Glutamatergic neuron (in vitro differentiated cells): Measurements from ENCODE around the gene NUP210. TPM values are rescaled to one million over a fixed set of nuclear protein-coding genes. Genes with fewer than 3 reads are reported as not detected.

Source experiments
- DNase-seq: peaks from one replicate; pipeline ENCODE4 v3.0.0; 2022
- H3K27ac Mint-ChIP-seq: one replicate; pipeline ENCODE4 v1.8.0; 2020; ENCODE audit warnings: mild to moderate bottlenecking, mixed read lengths, inconsistent platforms; ENCODE audit not compliant: unreplicated experiment
- H3K27me3 Mint-ChIP-seq: one replicate; pipeline ENCODE4 v1.8.0; 2020; ENCODE audit warnings: mild to moderate bottlenecking, moderate library complexity, mixed read lengths, inconsistent platforms; ENCODE audit not compliant: unreplicated experiment
- H3K36me3 Mint-ChIP-seq: one replicate; pipeline ENCODE4 v1.8.0; 2020; ENCODE audit warnings: mild to moderate bottlenecking, mixed read lengths, inconsistent platforms; ENCODE audit not compliant: unreplicated experiment
- H3K4me1 Mint-ChIP-seq: one replicate; pipeline ENCODE4 v1.8.0; 2020; ENCODE audit warnings: mild to moderate bottlenecking, low read depth, mixed read lengths, inconsistent platforms; ENCODE audit not compliant: unreplicated experiment
- H3K4me3 Mint-ChIP-seq: one replicate; pipeline ENCODE4 v1.8.0; 2020; ENCODE audit warnings: mild to moderate bottlenecking, mixed read lengths, inconsistent platforms; ENCODE audit not compliant: unreplicated experiment
- H3K9me3 Mint-ChIP-seq: one replicate; pipeline ENCODE4 v1.8.0; 2020; ENCODE audit warnings: mild to moderate bottlenecking, moderate library complexity, mixed read lengths, inconsistent platforms; ENCODE audit not compliant: unreplicated experiment
- CTCF ChIP-seq: fragments of 200-600 bp; sonication (generic); IDR thresholded peaks from one replicate; pipeline ENCODE4 v1.5.0; 2021; ENCODE audit not compliant: partially characterized antibody, unreplicated experiment
- total RNA-seq: library from RNA; stranded (reverse); fragmentation: NEBNext Ultra II Directional; extraction: Animal tissue kit (Norgen Biotek cat#: 25700); gene quantifications from one replicate; pipeline ENCODE4 v1.2.1, GENCODE V29; 2021; ENCODE audit not compliant: unreplicated experiment

NUP210 gene
- total RNA-seq, 1 donor from 2014 or later, result 2.4 TPM

- Mint-ChIP-seq H3K36me3 (no peaks in the 10 kb centered on the region), H3K27me3 (no peaks in the 10 kb centered on the region), H3K27ac (no peak overlapping the region), H3K9me3 (no peaks in the 10 kb centered on the region), H3K4me1 (peaks cover 2% of the 10 kb centered on the region), H3K4me3 (no peak overlapping the region)
- TF ChIP-seq CTCF, result no peak
- no peak for DNase-seq
These were observed 111.1 kb downstream of the NUP210 start for GRCh38 chr3:13309004-13309403.

- H3K27ac Mint-ChIP-seq, result no peak overlapping the region
- peak; percentile 71 for DNase-seq
These were observed 111.7 kb downstream of the NUP210 start for GRCh38 chr3:13308380-13308801.

GRCh38 chr3:13307041-13307440, 113.1 kb downstream of the NUP210 start:
- Mint-ChIP-seq H3K4me3 (no peak overlapping the region), H3K4me1 (peaks cover 2% of the 10 kb centered on the region), H3K36me3 (no peaks in the 10 kb centered on the region), H3K27ac (no peak overlapping the region), H3K9me3 (no peaks in the 10 kb centered on the region), H3K27me3 (no peaks in the 10 kb centered on the region)
- DNase-seq, result no peak
- no peak for TF ChIP-seq CTCF

More at GRCh38 chr3:13308380-13308801, 111.7 kb downstream of the NUP210 start:
- Mint-ChIP-seq H3K4me3 (no peak overlapping the region), H3K36me3 (no peaks in the 10 kb centered on the region), H3K4me1 (peaks cover 2% of the 10 kb centered on the region), H3K9me3 (no peaks in the 10 kb centered on the region), H3K27me3 (no peaks in the 10 kb centered on the region)
- TF ChIP-seq CTCF, result peak; percentile 73

GRCh38 chr3:13305623-13306022, 114.5 kb downstream of the NUP210 start:
- Mint-ChIP-seq H3K27ac (no peak overlapping the region), H3K4me3 (no peak overlapping the region), H3K36me3 (no peaks in the 10 kb centered on the region), H3K4me1 (peaks cover 5% of the 10 kb centered on the region), H3K9me3 (no peaks in the 10 kb centered on the region), H3K27me3 (no peaks in the 10 kb centered on the region)
- no peak for TF ChIP-seq CTCF
- DNase-seq, result no peak

- TF ChIP-seq CTCF, result no peak
- Mint-ChIP-seq H3K27ac (no peak overlapping the region), H3K9me3 (no peaks in the 10 kb centered on the region), H3K27me3 (peaks cover 2% of the 10 kb centered on the region), H3K36me3 (no peaks in the 10 kb centered on the region), H3K4me1 (peaks cover 5% of the 10 kb centered on the region), H3K4me3 (no peak overlapping the region)
- no peak for DNase-seq
These were observed 116.7 kb downstream of the NUP210 start for GRCh38 chr3:13303410-13303809.
